ENCODE data around the gene SDCBP2. TPM values are rescaled to one million over a fixed set of nuclear protein-coding genes. Genes with fewer than 3 reads are reported as not detected.
A peak's percentile ranks its signal among the peaks of the same experiment; 100 is the strongest.

The SDCBP2 gene
- total and polyA plus RNA-seq, 10 of the 15 experiments (the other 5 are each of a cell fraction or from before 2014, with no cell fraction given): 0.16 to 2.4 (median 1.1) TPM; not detected in 1

- Histone ChIP-seq H3K9ac (ENCODE audit: control insufficient read depth, insufficient read depth, low read length) (no peak overlapping the region), H4K20me1 (ENCODE audit: control insufficient read depth, insufficient read depth) (no peaks in the 10 kb centered on the region), H3K36me3 (ENCODE audit: control insufficient read depth in 2 of 2, insufficient read depth in 2 of 2, low read length in 1 of 2) (no peaks in the 10 kb centered on the region), H3K27me3 (replicated peaks in 1 of 2; ENCODE audit: control insufficient read depth in 2 of 2, insufficient read depth in 2 of 2, low read length in 1 of 2) (no peaks in the 10 kb centered on the region), H3K4me2 (ENCODE audit: control insufficient read depth, insufficient read depth) (no peak overlapping the region), H3K27ac (ENCODE audit: control insufficient read depth, insufficient read depth) (no peak overlapping the region), H3K79me2 (ENCODE audit: control insufficient read depth, insufficient read depth, low read length) (no peaks in the 10 kb centered on the region), H3K9me3 (replicated peaks; ENCODE audit: control insufficient read depth, insufficient read depth, low read length) (no peaks in the 10 kb centered on the region), H3K4me3 (no peak overlapping the region), H3K4me1 (ENCODE audit: control insufficient read depth, insufficient read depth, low read length) (peaks cover 6% of the 10 kb centered on the region; the same call in 1 of the 2 replicates), H2AFZ (ENCODE audit: control insufficient read depth, low read depth, low read length) (no peak overlapping the region; the same call in 1 of the 2 replicates)
- ChIA-PET CTCF (interaction anchor here (0.6 to 2.7 kb wide), 12 partner anchors 8 to 196 kb away, joined by 3 to 55 read pairs (median 4); partner anchors contain the start of gene SDCBP2), POLR2A (no interaction called here), SMC1A (ENCODE audit: uncharacterized antibody, unreplicated experiment) (interaction anchor here (0.5 to 1.9 kb wide), 9 partner anchors 11 to 220 kb away, joined by 3 to 13 read pairs (median 4); no protein-coding TSS in a partner anchor), RAD21 (ENCODE audit: unreplicated experiment) (interaction anchor here (1.0 to 2.5 kb wide), 4 partner anchors 78 to 154 kb away, joined by 4 to 14 read pairs (median 8); partner anchors contain the start of gene NSFL1C)
- intact Hi-C loops (cut with micrococcal nuclease; ENCODE audit: unreplicated experiment) (loop anchor here (1.0 to 10.0 kb wide), 3 partner anchors 84 to 461 kb away; no protein-coding TSS in a partner anchor), in situ Hi-C loops (cut with MboI) (loop anchor here (5.0 kb wide), 1 partner anchor 124 kb away; no protein-coding TSS in a partner anchor)
- BruUV-seq (replicated peaks): no TSS peak
- 57% methylated on average over 27 of the region's 38 CpGs for WGBS (ENCODE audit: insufficient coverage, insufficient replicate concordance, low lambda C conversion rate, missing lambda C conversion rate)
- FAIRE-seq (no peak), DNase-seq (ENCODE audit: low read depth, low spot score) (no peak), ATAC-seq (peak; percentile 90)
- no peak for TF ChIP-seq GATAD2B (conservative IDR thresholded peaks at IDR 0.05; ENCODE audit: low read depth)
- TF ChIP-seq BCL11A (IDR thresholded peaks at IDR 0.05; ENCODE audit: low read depth, low read length): no peak
- TF ChIP-seq, protein P1, sequence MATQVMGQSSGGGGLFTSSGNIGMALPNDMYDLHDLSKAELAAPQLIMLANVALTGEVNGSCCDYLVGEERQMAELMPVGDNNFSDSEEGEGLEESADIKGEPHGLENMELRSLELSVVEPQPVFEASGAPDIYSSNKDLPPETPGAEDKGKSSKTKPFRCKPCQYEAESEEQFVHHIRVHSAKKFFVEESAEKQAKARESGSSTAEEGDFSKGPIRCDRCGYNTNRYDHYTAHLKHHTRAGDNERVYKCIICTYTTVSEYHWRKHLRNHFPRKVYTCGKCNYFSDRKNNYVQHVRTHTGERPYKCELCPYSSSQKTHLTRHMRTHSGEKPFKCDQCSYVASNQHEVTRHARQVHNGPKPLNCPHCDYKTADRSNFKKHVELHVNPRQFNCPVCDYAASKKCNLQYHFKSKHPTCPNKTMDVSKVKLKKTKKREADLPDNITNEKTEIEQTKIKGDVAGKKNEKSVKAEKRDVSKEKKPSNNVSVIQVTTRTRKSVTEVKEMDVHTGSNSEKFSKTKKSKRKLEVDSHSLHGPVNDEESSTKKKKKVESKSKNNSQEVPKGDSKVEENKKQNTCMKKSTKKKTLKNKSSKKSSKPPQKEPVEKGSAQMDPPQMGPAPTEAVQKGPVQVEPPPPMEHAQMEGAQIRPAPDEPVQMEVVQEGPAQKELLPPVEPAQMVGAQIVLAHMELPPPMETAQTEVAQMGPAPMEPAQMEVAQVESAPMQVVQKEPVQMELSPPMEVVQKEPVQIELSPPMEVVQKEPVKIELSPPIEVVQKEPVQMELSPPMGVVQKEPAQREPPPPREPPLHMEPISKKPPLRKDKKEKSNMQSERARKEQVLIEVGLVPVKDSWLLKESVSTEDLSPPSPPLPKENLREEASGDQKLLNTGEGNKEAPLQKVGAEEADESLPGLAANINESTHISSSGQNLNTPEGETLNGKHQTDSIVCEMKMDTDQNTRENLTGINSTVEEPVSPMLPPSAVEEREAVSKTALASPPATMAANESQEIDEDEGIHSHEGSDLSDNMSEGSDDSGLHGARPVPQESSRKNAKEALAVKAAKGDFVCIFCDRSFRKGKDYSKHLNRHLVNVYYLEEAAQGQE (IDR thresholded peaks at IDR 0.05; ENCODE audit: low read depth, low read length): no peak
- peak; percentile 39 for TF ChIP-seq SMAD1 (IDR thresholded peaks at IDR 0.05; ENCODE audit: low read depth, partially characterized antibody)
- TF ChIP-seq MYB (IDR thresholded peaks at IDR 0.05; ENCODE audit: borderline replicate concordance, low read depth, low read length): no peak
- no peak for TF ChIP-seq CHD2 (IDR thresholded peaks at IDR 0.05; ENCODE audit: borderline replicate concordance, low read depth, low read length)
- peak; percentile 92 for TF ChIP-seq SMC3 (IDR thresholded peaks at IDR 0.05; ENCODE audit: borderline replicate concordance, low read length)
- TF ChIP-seq TCF3 (IDR thresholded peaks at IDR 0.05; ENCODE audit: borderline replicate concordance, insufficient read depth, low read depth, low read length): no peak
- peak; percentile 78 for TF ChIP-seq IKZF1 (conservative IDR thresholded peaks at IDR 0.05)
- TF ChIP-seq YY1 (IDR thresholded peaks at IDR 0.05; ENCODE audit: low read depth, low read length): peak; percentile 18; the same call in 1 of the 2 replicates
- no peak for TF ChIP-seq HSF1 (IDR thresholded peaks at IDR 0.05; ENCODE audit: low read depth, low read length)
- TF ChIP-seq ZBTB40 (IDR thresholded peaks at IDR 0.05; ENCODE audit: borderline replicate concordance): no peak
- no peak for TF ChIP-seq IRF4 (IDR thresholded peaks at IDR 0.05; ENCODE audit: low read depth, low read length)
- peak; percentile 64; the same call in 1 of the 2 replicates for TF ChIP-seq EED (IDR thresholded peaks at IDR 0.05; ENCODE audit: low read depth)
Measured at GRCh38 chr20:1313236-1313964, 15.5 kb downstream of the SDCBP2 start.

All from GM12878 (cell line).